SH-SY5Y (cell line): ENCODE data around the gene STAB1.

Source experiments
- GATA2 ChIP-seq: IDR thresholded peaks from 2 replicates; pipeline ENCODE4 v1.6.1; 2011; ENCODE audit warnings: mild to moderate bottlenecking, low read depth, low read length
- GATA3 ChIP-seq: IDR thresholded peaks from 2 replicates; pipeline ENCODE4 v1.6.1; 2011; ENCODE audit warnings: low read depth, mild to moderate bottlenecking, low read length, moderate library complexity

DNA sequence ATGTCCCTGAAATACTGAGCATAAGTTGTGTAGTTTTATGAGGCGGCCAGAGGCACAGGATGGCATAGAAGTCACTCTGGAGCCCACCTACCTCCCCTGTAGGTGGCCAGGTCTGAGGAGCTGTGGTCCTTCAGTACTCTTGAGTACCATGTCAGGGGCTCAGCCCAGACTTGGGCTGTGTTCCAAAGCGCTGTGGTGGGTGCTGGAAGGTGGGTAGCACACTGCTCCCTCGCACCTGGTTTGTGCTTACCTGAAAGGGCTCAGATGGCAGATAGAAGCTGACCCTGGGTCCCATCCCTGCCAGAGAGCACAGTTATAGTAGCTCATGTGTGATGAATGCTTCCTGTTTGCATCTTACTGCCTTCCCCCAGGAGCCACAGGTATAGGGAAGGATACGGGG is 24.2 kb upstream of the STAB1 start:
- no peak for TF ChIP-seq GATA3
- TF ChIP-seq GATA2 = no peak
